ENCODE data around the gene LRRC46. TPM values are rescaled to one million over a fixed set of nuclear protein-coding genes. Genes with fewer than 3 reads are reported as not detected.

The LRRC46 gene
- total and polyA plus RNA-seq, 10 of the 15 experiments (the other 5 are each of a cell fraction or from before 2014, with no cell fraction given) = 0.15 to 1.8 (median 0.38) TPM; not detected in 1

DNA sequence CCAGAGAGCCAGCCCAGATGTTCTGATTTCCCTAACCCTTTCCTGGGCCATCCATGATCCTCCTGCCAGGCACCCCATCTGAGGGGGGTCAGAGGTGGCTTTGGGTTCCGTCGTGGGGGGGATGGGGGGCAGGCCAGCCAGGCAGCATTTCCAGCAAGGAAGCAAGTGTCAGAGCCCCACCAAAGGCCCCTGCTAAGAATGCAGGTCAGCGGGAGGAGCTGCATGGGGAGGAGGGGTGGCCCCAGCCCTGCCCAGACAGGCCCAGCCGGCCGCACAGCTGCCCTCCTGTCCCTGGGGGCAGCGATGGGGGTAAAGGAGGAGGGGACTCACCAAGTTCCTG lies 11.9 kb downstream of the LRRC46 start:
- ChIA-PET CTCF (interaction anchor here (0.6 to 12.4 kb wide), 15 partner anchors 9 to 174 kb away, joined by 3 to 502 read pairs (median 11); partner anchors contain the start of genes CDK5RAP3, LRRC46, MRPL10 and OSBPL7), POLR2A (interaction anchor here (1.2 to 1.7 kb wide), 5 partner anchors 12 to 127 kb away, joined by 5 to 6 read pairs (median 6); partner anchors contain the start of genes CDK5RAP3, LRRC46, MRPL10 and SP2), SMC1A (ENCODE audit: uncharacterized antibody, unreplicated experiment) (interaction anchor here (1.0 to 13.1 kb wide), 13 partner anchors 8 to 177 kb away, joined by 3 to 231 read pairs (median 4); partner anchors contain the start of genes CDK5RAP3, LRRC46, MRPL10 and PNPO), RAD21 (ENCODE audit: unreplicated experiment) (interaction anchor here (0.9 to 7.7 kb wide), 10 partner anchors 11 to 175 kb away, joined by 3 to 206 read pairs (median 8); partner anchors contain the start of genes CDK5RAP3 and SP2)
- ATAC-seq = no peak
- Histone ChIP-seq H3K36me3 (ENCODE audit: control insufficient read depth in 2 of 2, insufficient read depth in 2 of 2, low read length in 1 of 2) (no peaks in the 10 kb centered on the region), H3K79me2 (ENCODE audit: control insufficient read depth, insufficient read depth, low read length) (no peaks in the 10 kb centered on the region), H3K27me3 (replicated peaks in 1 of 2; ENCODE audit: control insufficient read depth in 2 of 2, insufficient read depth in 2 of 2, low read length in 1 of 2) (peaks cover 4 to 6% of the 10 kb centered on the region in 2 experiments), H3K4me2 (ENCODE audit: control insufficient read depth, insufficient read depth) (peak overlapping the region; percentile 24; the same call in 1 of the 2 replicates), H2AFZ (ENCODE audit: control insufficient read depth, low read depth, low read length) (no peak overlapping the region; the same call in 1 of the 2 replicates), H3K4me1 (ENCODE audit: control insufficient read depth, insufficient read depth, low read length) (peaks cover 22% of the 10 kb centered on the region), H4K20me1 (ENCODE audit: control insufficient read depth, insufficient read depth) (no peaks in the 10 kb centered on the region), H3K27ac (ENCODE audit: control insufficient read depth, insufficient read depth) (no peak overlapping the region), H3K9ac (ENCODE audit: control insufficient read depth, insufficient read depth, low read length) (no peak overlapping the region), H3K4me3 (no peak overlapping the region), H3K9me3 (replicated peaks; ENCODE audit: control insufficient read depth, insufficient read depth, low read length) (no peaks in the 10 kb centered on the region)
- DNase-seq (ENCODE audit: low read depth, low spot score) = no peak
- no TSS peak for BruUV-seq (replicated peaks)
- intact Hi-C loops (cut with micrococcal nuclease; ENCODE audit: unreplicated experiment) = no loop called here
- in situ Hi-C loops (cut with MboI) = loop anchor here (5.0 to 10.0 kb wide), 3 partner anchors 49 to 781 kb away; partner anchors contain the start of gene HOXB9
- WGBS (ENCODE audit: insufficient coverage, insufficient replicate concordance, low lambda C conversion rate, missing lambda C conversion rate) = 65% methylated on average over 6 of the region's 6 CpGs
- FAIRE-seq = no peak
- TF ChIP-seq NFIC (IDR thresholded peaks at IDR 0.05; ENCODE audit: low read depth, low read length) (no peak), ZNF207 (IDR thresholded peaks at IDR 0.05; ENCODE audit: borderline replicate concordance) (no peak), ZNF384 (IDR thresholded peaks at IDR 0.05; ENCODE audit: borderline replicate concordance, low read depth, low read length) (no peak), SRF (IDR thresholded peaks at IDR 0.05; ENCODE audit: low read depth in 2 of 2, low read length in 2 of 2) (no peak), STAT3 (IDR thresholded peaks at IDR 0.05; ENCODE audit: low read depth, low read length) (no peak), BHLHE40 (IDR thresholded peaks at IDR 0.05; ENCODE audit: borderline replicate concordance in 1 of 2, low read depth in 2 of 2, low read length in 1 of 2) (no peak), WRNIP1 (IDR thresholded peaks at IDR 0.05; ENCODE audit: borderline replicate concordance, low read depth, low read length) (no peak), NFXL1 (IDR thresholded peaks at IDR 0.05; ENCODE audit: borderline replicate concordance) (no peak), HCFC1 (IDR thresholded peaks at IDR 0.05; ENCODE audit: low read length) (no peak), ZSCAN29 (IDR thresholded peaks at IDR 0.05) (no peak), KLF5 (IDR thresholded peaks at IDR 0.05; ENCODE audit: partially characterized antibody) (no peak), MTA3 (IDR thresholded peaks at IDR 0.05; ENCODE audit: borderline replicate concordance, low read length) (no peak), RELA (IDR thresholded peaks at IDR 0.05; ENCODE audit: borderline replicate concordance, partially characterized antibody) (no peak)
- TF ChIP-seq, protein P1, sequence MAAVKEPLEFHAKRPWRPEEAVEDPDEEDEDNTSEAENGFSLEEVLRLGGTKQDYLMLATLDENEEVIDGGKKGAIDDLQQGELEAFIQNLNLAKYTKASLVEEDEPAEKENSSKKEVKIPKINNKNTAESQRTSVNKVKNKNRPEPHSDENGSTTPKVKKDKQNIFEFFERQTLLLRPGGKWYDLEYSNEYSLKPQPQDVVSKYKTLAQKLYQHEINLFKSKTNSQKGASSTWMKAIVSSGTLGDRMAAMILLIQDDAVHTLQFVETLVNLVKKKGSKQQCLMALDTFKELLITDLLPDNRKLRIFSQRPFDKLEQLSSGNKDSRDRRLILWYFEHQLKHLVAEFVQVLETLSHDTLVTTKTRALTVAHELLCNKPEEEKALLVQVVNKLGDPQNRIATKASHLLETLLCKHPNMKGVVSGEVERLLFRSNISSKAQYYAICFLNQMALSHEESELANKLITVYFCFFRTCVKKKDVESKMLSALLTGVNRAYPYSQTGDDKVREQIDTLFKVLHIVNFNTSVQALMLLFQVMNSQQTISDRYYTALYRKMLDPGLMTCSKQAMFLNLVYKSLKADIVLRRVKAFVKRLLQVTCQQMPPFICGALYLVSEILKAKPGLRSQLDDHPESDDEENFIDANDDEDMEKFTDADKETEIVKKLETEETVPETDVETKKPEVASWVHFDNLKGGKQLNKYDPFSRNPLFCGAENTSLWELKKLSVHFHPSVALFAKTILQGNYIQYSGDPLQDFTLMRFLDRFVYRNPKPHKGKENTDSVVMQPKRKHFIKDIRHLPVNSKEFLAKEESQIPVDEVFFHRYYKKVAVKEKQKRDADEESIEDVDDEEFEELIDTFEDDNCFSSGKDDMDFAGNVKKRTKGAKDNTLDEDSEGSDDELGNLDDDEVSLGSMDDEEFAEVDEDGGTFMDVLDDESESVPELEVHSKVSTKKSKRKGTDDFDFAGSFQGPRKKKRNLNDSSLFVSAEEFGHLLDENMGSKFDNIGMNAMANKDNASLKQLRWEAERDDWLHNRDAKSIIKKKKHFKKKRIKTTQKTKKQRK (IDR thresholded peaks at IDR 0.05; ENCODE audit: low read depth, low read length) = no peak
- TF ChIP-seq, protein P2, sequence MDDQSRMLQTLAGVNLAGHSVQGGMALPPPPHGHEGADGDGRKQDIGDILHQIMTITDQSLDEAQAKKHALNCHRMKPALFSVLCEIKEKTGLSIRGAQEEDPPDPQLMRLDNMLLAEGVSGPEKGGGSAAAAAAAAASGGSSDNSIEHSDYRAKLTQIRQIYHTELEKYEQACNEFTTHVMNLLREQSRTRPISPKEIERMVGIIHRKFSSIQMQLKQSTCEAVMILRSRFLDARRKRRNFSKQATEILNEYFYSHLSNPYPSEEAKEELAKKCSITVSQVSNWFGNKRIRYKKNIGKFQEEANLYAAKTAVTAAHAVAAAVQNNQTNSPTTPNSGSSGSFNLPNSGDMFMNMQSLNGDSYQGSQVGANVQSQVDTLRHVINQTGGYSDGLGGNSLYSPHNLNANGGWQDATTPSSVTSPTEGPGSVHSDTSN (IDR thresholded peaks at IDR 0.05; ENCODE audit: insufficient replicate concordance, low read depth, low read length) = no peak
- TF ChIP-seq, protein P3, sequence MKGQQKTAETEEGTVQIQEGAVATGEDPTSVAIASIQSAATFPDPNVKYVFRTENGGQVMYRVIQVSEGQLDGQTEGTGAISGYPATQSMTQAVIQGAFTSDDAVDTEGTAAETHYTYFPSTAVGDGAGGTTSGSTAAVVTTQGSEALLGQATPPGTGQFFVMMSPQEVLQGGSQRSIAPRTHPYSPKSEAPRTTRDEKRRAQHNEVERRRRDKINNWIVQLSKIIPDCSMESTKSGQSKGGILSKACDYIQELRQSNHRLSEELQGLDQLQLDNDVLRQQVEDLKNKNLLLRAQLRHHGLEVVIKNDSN (IDR thresholded peaks at IDR 0.05; ENCODE audit: borderline replicate concordance, extremely low read length, insufficient read depth, low read depth, low read length) = no peak
- TF ChIP-seq, protein P4, sequence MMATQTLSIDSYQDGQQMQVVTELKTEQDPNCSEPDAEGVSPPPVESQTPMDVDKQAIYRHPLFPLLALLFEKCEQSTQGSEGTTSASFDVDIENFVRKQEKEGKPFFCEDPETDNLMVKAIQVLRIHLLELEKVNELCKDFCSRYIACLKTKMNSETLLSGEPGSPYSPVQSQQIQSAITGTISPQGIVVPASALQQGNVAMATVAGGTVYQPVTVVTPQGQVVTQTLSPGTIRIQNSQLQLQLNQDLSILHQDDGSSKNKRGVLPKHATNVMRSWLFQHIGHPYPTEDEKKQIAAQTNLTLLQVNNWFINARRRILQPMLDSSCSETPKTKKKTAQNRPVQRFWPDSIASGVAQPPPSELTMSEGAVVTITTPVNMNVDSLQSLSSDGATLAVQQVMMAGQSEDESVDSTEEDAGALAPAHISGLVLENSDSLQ (IDR thresholded peaks at IDR 0.05) = no peak
